Activated T-helper 1 cell treated with Interleukin-2 at 50 U/mL for 16 hours (primary cell): ENCODE results near the gene UQCRC1.

Experiments used
- DNase-seq: peaks from one replicate; pipeline ENCODE4 v3.0.0-alpha.2; 2020; ENCODE audit warnings: low read depth

Gene UQCRC1

GRCh38 chr3:48633256-48633655 lies 23.8 kb upstream of the UQCRC1 start:
- DNase-seq = no peak

- no peak for DNase-seq
Measured at GRCh38 chr3:48631516-48632448, 22.3 kb upstream of the UQCRC1 start.

- no peak for DNase-seq
Measured at GRCh38 chr3:48630833-48631232, 21.4 kb upstream of the UQCRC1 start.

- DNase-seq = no peak
Measured at GRCh38 chr3:48630407-48630806, 21.0 kb upstream of the UQCRC1 start.

- no peak for DNase-seq
Measured at GRCh38 chr3:48629894-48630293, 20.4 kb upstream of the UQCRC1 start.

GRCh38 chr3:48628277-48629017 lies 19.0 kb upstream of the UQCRC1 start:
- DNase-seq = no peak

- DNase-seq = no peak
Measured at GRCh38 chr3:48625600-48625999, 16.2 kb upstream of the UQCRC1 start.

GRCh38 chr3:48624767-48625166 lies 15.3 kb upstream of the UQCRC1 start:
- no peak for DNase-seq

- no peak for DNase-seq
Measured at GRCh38 chr3:48623851-48624547, 14.6 kb upstream of the UQCRC1 start.

GRCh38 chr3:48621461-48621869 lies 12.0 kb upstream of the UQCRC1 start, which contains the start of gene TMEM89:
TSS of gene TMEM89 (minus strand) at chr3:48621769. CDS start at chr3:48621756, 13 bp downstream.
- no peak for DNase-seq

GRCh38 chr3:48619541-48620524 lies 10.4 kb upstream of the UQCRC1 start:
- no peak for DNase-seq

GRCh38 chr3:48617559-48617958 lies 8.1 kb upstream of the UQCRC1 start:
- DNase-seq = no peak

- DNase-seq = no peak
Measured at GRCh38 chr3:48614044-48614443, 4.6 kb upstream of the UQCRC1 start.

- DNase-seq = no peak
Measured at GRCh38 chr3:48612309-48612708, 2.9 kb upstream of the UQCRC1 start.

- no peak for DNase-seq
Measured at GRCh38 chr3:48607519-48607918, 1.9 kb downstream of the UQCRC1 start.

GRCh38 chr3:48601622-48601994 lies 7.8 kb downstream of the UQCRC1 start:
- DNase-seq = no peak

- DNase-seq = no peak
Measured at GRCh38 chr3:48600711-48601621, 8.5 kb downstream of the UQCRC1 start.

GRCh38 chr3:48599509-48600285 lies 9.7 kb downstream of the UQCRC1 start:
- no peak for DNase-seq

GRCh38 chr3:48599077-48599501 lies 10.4 kb downstream of the UQCRC1 start:
- DNase-seq = no peak
